HepG2 (cell line): Measurements from ENCODE around the gene ZBTB37. TPM values are rescaled to one million over a fixed set of nuclear protein-coding genes. Genes with fewer than 3 reads are reported as not detected.
A peak's percentile ranks its signal among the peaks of the same experiment; 100 is the strongest.

Experiments used
- CTCF ChIP-seq: sonication (generic); formaldehyde crosslinking; IDR thresholded peaks from 2 replicates; pipeline ENCODE4 v1.5.0; 2020; ENCODE audit warnings: mild to moderate bottlenecking, missing genetic modification reagents, moderate library complexity
- GRHL1 ChIP-seq: sonication (generic); formaldehyde crosslinking; conservative IDR thresholded peaks from 2 replicates; pipeline ENCODE4 v1.8.0; 2022; ENCODE audit warnings: missing genetic modification reagents
- MIER2 ChIP-seq: IDR thresholded peaks from 2 replicates; pipeline ENCODE4 v1.6.1; 2016; ENCODE audit warnings: missing biosample characterization, missing genetic modification reagents
- NBN ChIP-seq: fragments of 450-650 bp; conservative IDR thresholded peaks from 2 replicates; pipeline ENCODE4 v1.6.1; 2017
- PRDM15 ChIP-seq: sonication (generic); formaldehyde crosslinking; IDR thresholded peaks from 2 replicates; pipeline ENCODE4 v1.4.0; 2020; ENCODE audit warnings: missing genetic modification reagents
- SIX4 ChIP-seq: sonication (generic); formaldehyde crosslinking; IDR thresholded peaks from 2 replicates; pipeline ENCODE4 v1.4.0; 2020; ENCODE audit warnings: missing genetic modification reagents
- USF2 ChIP-seq, 2 experiments: sonication (generic) in 1 of 2; formaldehyde crosslinking in 1 of 2; IDR thresholded peaks; 2 replicates each; pipeline versions ENCODE4 v1.5.1 to v1.6.1; 2011 to 2020; ENCODE audit warnings: borderline replicate concordance in 1 of 2, low read depth in 1 of 2, low read length in 1 of 2, mild to moderate bottlenecking in 1 of 2, missing genetic modification reagents in 1 of 2, moderate library complexity in 1 of 2
- ZBTB21 ChIP-seq: sonication (generic); formaldehyde crosslinking; IDR thresholded peaks from 2 replicates; pipeline ENCODE4 v1.4.0; 2020; ENCODE audit warnings: missing genetic modification reagents
- ZBTB25 ChIP-seq: IDR thresholded peaks from 2 replicates; pipeline ENCODE4 v1.6.1; 2018; ENCODE audit warnings: missing genetic modification reagents
- ZNF256 ChIP-seq: sonication (generic); formaldehyde crosslinking; conservative IDR thresholded peaks from 2 replicates; pipeline ENCODE4 v1.4.0; 2020; ENCODE audit warnings: missing genetic modification reagents
- ZNF260 ChIP-seq: sonication (generic); formaldehyde crosslinking; IDR thresholded peaks from 2 replicates; pipeline ENCODE4 v1.4.0; 2020; ENCODE audit warnings: missing genetic modification reagents, low read depth, mild to moderate bottlenecking, borderline replicate concordance
- ZNF275 ChIP-seq: sonication (generic); formaldehyde crosslinking; IDR thresholded peaks from 2 replicates; pipeline ENCODE4 v1.8.0; 2022; ENCODE audit warnings: missing genetic modification reagents, mild to moderate bottlenecking, inconsistent platforms, borderline replicate concordance
- ZNF749 ChIP-seq: sonication (generic); formaldehyde crosslinking; IDR thresholded peaks from 2 replicates; pipeline ENCODE4 v1.8.0; 2022; ENCODE audit warnings: mild to moderate bottlenecking, missing genetic modification reagents, moderate library complexity, borderline replicate concordance
- ZNF784 ChIP-seq: sonication (generic); formaldehyde crosslinking; IDR thresholded peaks from 2 replicates; pipeline ENCODE4 v1.5.1; 2020; ENCODE audit warnings: missing genetic modification reagents, mild to moderate bottlenecking, borderline replicate concordance
- polyA plus RNA-seq, 8 experiments: library from polyadenylated mRNA; depleted of rRNA in 3 of 8; stranded (reverse) in 7 of 8; unstranded in 1 of 8; fragments of >200 nt; fragmentation: Illumina TruSeq in 4 of 8; extraction: Trizol in 4 of 8; gene quantifications; 2 replicates each; pipeline versions ENCODE4 v1.2.1 to v1.2.3, GENCODE V29; 2011 to 2016; ENCODE audit warnings: low read depth in 4 of 8, missing spikeins in 1 of 8, mixed read lengths in 1 of 8; ENCODE audit not compliant: insufficient read depth in 1 of 8
- total RNA-seq, 5 experiments: library from RNA; depleted of rRNA; stranded (reverse); fragments of >200 nt; fragmentation: Illumina TruSeq; extraction: Trizol; gene quantifications; 2 replicates each; pipeline ENCODE4 v1.2.3, GENCODE V29; 2016; ENCODE audit warnings: low read depth in 1 of 5

The ZBTB37 gene
- total and polyA plus RNA-seq, 2 of the 13 experiments (the other 11 are each of a cell fraction or from before 2014, with no cell fraction given) = 2.6 to 7.7 TPM

- TF ChIP-seq USF2 (IDR thresholded peaks at IDR 0.05; ENCODE audit: low read depth, low read length) (no peak), USF2 (CRISPR knock-in tag; IDR thresholded peaks at IDR 0.05; ENCODE audit: borderline replicate concordance) (no peak), PRDM15 (no peak), ZNF275 (CRISPR knock-in tag) (no peak), NBN (no peak), MIER2 (0 out of 2 replicates have a peak, but pooled peaks have one; percentile 31), ZNF260 (CRISPR knock-in tag) (no peak), SIX4 (CRISPR knock-in tag) (no peak), ZNF256 (no peak), GRHL1 (CRISPR knock-in tag) (no peak), ZBTB25 (CRISPR knock-in tag) (no peak), ZBTB21 (CRISPR knock-in tag) (0 out of 2 replicates have a peak, but pooled peaks have one; percentile 10), ZNF749 (CRISPR knock-in tag) (peak; percentile 84; the same call in 1 of the 2 replicates), CTCF (no peak), ZNF784 (CRISPR knock-in tag) (no peak; the same call in 1 of the 2 replicates)
Observed at GRCh38 chr1:173824315-173825081, 43.7 kb upstream of the ZBTB37 start, which contains the start of the genes CENPL and DARS2 (continued).
